Sigmoid colon (tissue), 7 donors: ENCODE results near the gene COMMD10. TPM values are rescaled to one million over a fixed set of nuclear protein-coding genes. Genes with fewer than 3 reads are reported as not detected.

Experiments used
- DNase-seq: peaks from one replicate; pipeline ENCODE4 v3.0.0-alpha.2; 2019
- H3K27ac ChIP-seq, 4 donors: fragments of 200-600 bp; sonication (generic); one replicate each; pipeline ENCODE4 v1.5.1; 2016 to 2019; ENCODE audit warnings: mild to moderate bottlenecking in 1 of 4
- H3K27me3 ChIP-seq, 3 donors: fragments of 200-600 bp; sonication (generic); one replicate each; pipeline ENCODE4 v1.5.1; 2019; ENCODE audit warnings: mild to moderate bottlenecking in 1 of 3
- H3K36me3 ChIP-seq, 4 donors: fragments of 200-600 bp; sonication (generic); one replicate each; pipeline ENCODE4 v1.5.1; 2016 to 2019
- H3K4me1 ChIP-seq, 4 donors: fragments of 200-600 bp; sonication (generic); one replicate each; pipeline ENCODE4 v1.5.1; 2017 to 2019
- H3K4me3 ChIP-seq, 4 donors: fragments of 200-600 bp; sonication (generic); one replicate each; pipeline ENCODE4 v1.5.1; 2017 to 2019; ENCODE audit warnings: mild to moderate bottlenecking in 2 of 4, moderate library complexity in 1 of 4
- H3K9me3 ChIP-seq, 4 donors: fragments of 200-600 bp in 3 of 4; sonication (generic) in 3 of 4; one replicate each; pipeline versions ENCODE4 v1.5.1 to v1.6.1; 2013 to 2019
- CTCF ChIP-seq, 4 experiments: fragments of 450-650 bp in 3 of 4; fragments of 200-600 bp in 1 of 4; IDR thresholded peaks; one replicate each; pipeline ENCODE4 v1.5.1; 2016 to 2019; ENCODE audit warnings: antibody characterized with exemption in 4 of 4, mild to moderate bottlenecking in 3 of 4, moderate library complexity in 2 of 4
- EP300 ChIP-seq, 4 donors: sonication (generic); formaldehyde crosslinking; IDR thresholded peaks; one replicate each; pipeline ENCODE4 v1.6.1; 2017; ENCODE audit warnings: antibody characterized with exemption in 4 of 4
- POLR2A ChIP-seq, 2 donors: fragments of 450-650 bp; IDR thresholded peaks; one replicate each; pipeline ENCODE4 v1.6.1; 2016; ENCODE audit warnings: antibody characterized with exemption in 2 of 2, mild to moderate bottlenecking in 2 of 2, moderate library complexity in 2 of 2
- POLR2AphosphoS5 ChIP-seq, 4 donors: sonication (generic); formaldehyde crosslinking; IDR thresholded peaks; one replicate each; pipeline ENCODE4 v1.6.1; 2017; ENCODE audit warnings: antibody characterized with exemption in 4 of 4
- WGBS, 2 donors: extraction: QIAGEN DNeasy Blood & Tissue Kit; methylation state at CpG; one replicate each; pipeline ENCODE4 v1.1.7; 2013; 5-methylcytosine and 5-hydroxymethylcytosine counted together
- intact Hi-C: fragments of 100-400 bp; cut with DNase I; formaldehyde crosslinking; loops from one replicate; pipeline ENCODE4 v1.15.1; 2023
- polyA plus RNA-seq, 3 donors: library from polyadenylated mRNA; stranded (reverse); fragments of 200-250 nt; gene quantifications; one replicate each; pipeline ENCODE4 v1.2.3, GENCODE V29; 2013
- total RNA-seq, 4 donors: library from RNA; depleted of rRNA; stranded (reverse); fragments of >200 nt; gene quantifications; one replicate each; pipeline ENCODE4 v1.1.0, GENCODE V29; 2016
- donor health status: healthy with polysubstance abuse.
- donor health status: Bipolar disorder and iron deficiency.
- donor health status: healthy.

Gene COMMD10
- total and polyA plus RNA-seq, 7 donors = 17.8 to 47.7 (median 28.7) TPM

- intact Hi-C loops = no loop called here
These were observed 216.3 kb downstream of the COMMD10 start for GRCh38 chr5:116301110-116301509.

GRCh38 chr5:116303340-116303739 lies 218.5 kb downstream of the COMMD10 start:
- Histone ChIP-seq H3K27ac (no peak overlapping the region), H3K27me3 (no peaks in the 10 kb centered on the region), H3K36me3 (peaks cover 0 to 53% (median 5%) of the 10 kb centered on the region in 4 donors), H3K4me1 (peaks cover 0 to 11% (median 9%) of the 10 kb centered on the region in 4 donors), H3K4me3 (no peak overlapping the region), H3K9me3 (peaks cover 3 to 10% (median 5%) of the 10 kb centered on the region in 4 donors)
- no peak for DNase-seq
- intact Hi-C loops = no loop called here
- WGBS, 2 donors = 87 to 95% methylated on average over 1 of the region's 1 CpG
- no peak for TF ChIP-seq POLR2AphosphoS5 (IDR thresholded peaks at IDR 0.05)

More at GRCh38 chr5:116301110-116301509, 216.3 kb downstream of the COMMD10 start:
- Histone ChIP-seq H3K27ac (no peak overlapping the region), H3K4me1 (peaks cover 0 to 11% (median 9%) of the 10 kb centered on the region in 4 donors), H3K9me3 (peaks cover 0 to 10% (median 0%) of the 10 kb centered on the region in 4 donors), H3K36me3 (peaks cover 0 to 43% (median 11%) of the 10 kb centered on the region in 4 donors), H3K4me3 (no peak overlapping the region), H3K27me3 (no peaks in the 10 kb centered on the region)
- no peak for DNase-seq
- WGBS, 2 donors = 96 to 97% methylated on average over 1 of the region's 1 CpG
- no peak for TF ChIP-seq POLR2A (IDR thresholded peaks at IDR 0.05)
- no peak for TF ChIP-seq CTCF (IDR thresholded peaks at IDR 0.05)
- no peak for TF ChIP-seq EP300 (IDR thresholded peaks at IDR 0.05)
- no peak for TF ChIP-seq POLR2AphosphoS5 (IDR thresholded peaks at IDR 0.05)

- no peak for TF ChIP-seq EP300 (IDR thresholded peaks at IDR 0.05)
- no peak for TF ChIP-seq CTCF (IDR thresholded peaks at IDR 0.05)
- Histone ChIP-seq H3K27ac (no peak overlapping the region), H3K4me1 (peaks cover 0 to 11% (median 9%) of the 10 kb centered on the region in 4 donors), H3K27me3 (no peaks in the 10 kb centered on the region), H3K4me3 (no peak overlapping the region), H3K36me3 (peaks cover 0 to 50% (median 3%) of the 10 kb centered on the region in 4 donors), H3K9me3 (peaks cover 3 to 13% (median 5%) of the 10 kb centered on the region in 4 donors)
- DNase-seq = no peak
- WGBS, 2 donors = 76 to 90% methylated on average over 4 of the region's 4 CpGs
- intact Hi-C loops = no loop called here
These were observed 219.0 kb downstream of the COMMD10 start for GRCh38 chr5:116303810-116304209.

GRCh38 chr5:116305899-116306298 lies 221.1 kb downstream of the COMMD10 start:
- Histone ChIP-seq H3K4me3 (no peak overlapping the region), H3K27me3 (no peaks in the 10 kb centered on the region), H3K9me3 (peaks cover 3 to 13% (median 8%) of the 10 kb centered on the region in 4 donors), H3K4me1 (no peaks in the 10 kb centered on the region), H3K27ac (no peak overlapping the region), H3K36me3 (peaks cover 0 to 55% (median 3%) of the 10 kb centered on the region in 4 donors)
- TF ChIP-seq CTCF (IDR thresholded peaks at IDR 0.05) = no peak
- no peak for TF ChIP-seq EP300 (IDR thresholded peaks at IDR 0.05)
- TF ChIP-seq POLR2A (IDR thresholded peaks at IDR 0.05) = no peak
- TF ChIP-seq POLR2AphosphoS5 (IDR thresholded peaks at IDR 0.05) = no peak
- DNase-seq = no peak
- intact Hi-C loops = no loop called here
- 94 to 96% methylated on average over 1 of the region's 1 CpG for WGBS, 2 donors

GRCh38 chr5:116306846-116307245 lies 222.0 kb downstream of the COMMD10 start:
- H3K4me1 ChIP-seq = no peaks in the 10 kb centered on the region

More at GRCh38 chr5:116306846-116307245, 222.0 kb downstream of the COMMD10 start:
- intact Hi-C loops = no loop called here
- Histone ChIP-seq H3K27ac (no peak overlapping the region), H3K27me3 (no peaks in the 10 kb centered on the region), H3K36me3 (peaks cover 0 to 55% (median 3%) of the 10 kb centered on the region in 4 donors), H3K4me3 (no peak overlapping the region), H3K9me3 (peaks cover 3 to 13% (median 8%) of the 10 kb centered on the region in 4 donors)
- WGBS, 2 donors = 94 to 98% methylated on average over 2 of the region's 2 CpGs
- TF ChIP-seq CTCF (IDR thresholded peaks at IDR 0.05) (no peak), POLR2A (IDR thresholded peaks at IDR 0.05) (no peak), POLR2AphosphoS5 (IDR thresholded peaks at IDR 0.05) (no peak), EP300 (IDR thresholded peaks at IDR 0.05) (no peak)
- no peak for DNase-seq
